PC-3 (cell line): ENCODE measurements around the gene PRKN. TPM values are rescaled to one million over a fixed set of nuclear protein-coding genes. Genes with fewer than 3 reads are reported as not detected.

Experiments used
- ATAC-seq: fragments of 200-7000 bp; cut with Tn5 transposase; 2 replicates; pipeline ENCODE4 v1.9.1; 2020; ENCODE audit warnings: mild to moderate bottlenecking, moderate library complexity
- BruUV-seq: library from RNA; stranded (reverse); fragments of 400-500 nt; replicated peaks from 2 replicates; lab custom pipeline; 2021; lab: Mats Ljungman, UMichigan
- CTCF ChIA-PET: fragments of 300-600 bp; sonication (Branson Sonifier 250); formaldehyde crosslinking; loops from one replicate; lab custom pipeline; 2022; ENCODE audit warnings: antibody characterized with exemption; lab: Charles Lee
- POLR2A ChIA-PET: fragments of 300-600 bp; sonication (Branson Sonifier 250); formaldehyde crosslinking; loops from one replicate; lab custom pipeline; 2022; ENCODE audit warnings: antibody characterized with exemption; ENCODE audit not compliant: unreplicated experiment; lab: Charles Lee
- DNase-seq: peaks from one replicate; pipeline ENCODE4 v3.0.0-alpha.2; 2015
- H2AFZ ChIP-seq: fragments of 300-600 bp; sonication (generic); 2 replicates; pipeline ENCODE4 v1.6.0; 2016; ENCODE audit warnings: antibody characterized with exemption, low read length
- H3F3A ChIP-seq: fragments of 300-600 bp; sonication (generic); one replicate; pipeline ENCODE4 v1.6.0; 2017; ENCODE audit warnings: antibody characterized with exemption, low read length, control low read depth, mild to moderate bottlenecking; ENCODE audit not compliant: unreplicated experiment
- H3K27ac ChIP-seq: fragments of 300-600 bp; sonication (generic); 2 replicates; pipeline ENCODE4 v1.5.1; 2016; ENCODE audit warnings: mild to moderate bottlenecking, low read length
- H3K27me3 ChIP-seq: fragments of 300-600 bp; sonication (generic); 2 replicates; pipeline ENCODE4 v1.6.1; 2016; ENCODE audit warnings: low read length, mixed read lengths
- H3K36me3 ChIP-seq: fragments of 300-600 bp; sonication (generic); 2 replicates; pipeline ENCODE4 v1.6.1; 2016; ENCODE audit warnings: low read depth, mixed run types, low read length, mixed read lengths
- H3K4me1 ChIP-seq: fragments of 300-600 bp; sonication (generic); 2 replicates; pipeline ENCODE4 v1.5.1; 2016; ENCODE audit warnings: low read length; ENCODE audit not compliant: insufficient read depth
- H3K4me2 ChIP-seq: fragments of 300-600 bp; sonication (generic); 2 replicates; pipeline ENCODE4 v1.6.0; 2016; ENCODE audit warnings: low read length
- H3K4me3 ChIP-seq: fragments of 300-600 bp; sonication (generic); 2 replicates; pipeline ENCODE4 v1.5.1; 2016; ENCODE audit warnings: mild to moderate bottlenecking, low read length, mixed read lengths
- H3K79me2 ChIP-seq: fragments of 300-600 bp; sonication (generic); 2 replicates; pipeline ENCODE4 v1.6.1; 2017; ENCODE audit warnings: low read length, mixed read lengths
- H3K9ac ChIP-seq: fragments of 300-600 bp; sonication (generic); 2 replicates; pipeline ENCODE4 v1.6.0; 2016; ENCODE audit warnings: mild to moderate bottlenecking, low read length
- H3K9me2 ChIP-seq: fragments of 300-600 bp; sonication (generic); replicated peaks from 2 replicates; pipeline ENCODE4 v1.6.1; 2016; ENCODE audit warnings: mixed run types, low read length, mixed read lengths
- H3K9me3 ChIP-seq: fragments of 300-600 bp; sonication (generic); 2 replicates; pipeline ENCODE4 v1.6.1; 2016; ENCODE audit warnings: low read length, mixed read lengths
- H4K20me1 ChIP-seq: fragments of 300-600 bp; sonication (generic); 2 replicates; pipeline ENCODE4 v1.6.1; 2016; ENCODE audit warnings: low read length, mixed read lengths
- CTCF ChIP-seq: fragments of 300-600 bp; sonication (generic); conservative IDR thresholded peaks from 2 replicates; pipeline ENCODE4 v1.5.1; 2017; ENCODE audit warnings: antibody characterized with exemption, low read depth, mild to moderate bottlenecking, low read length
- EZH2 ChIP-seq: fragments of 300-600 bp; sonication (generic); IDR thresholded peaks from one replicate; pipeline ENCODE4 v1.6.1; 2017; ENCODE audit warnings: antibody characterized with exemption, mild to moderate bottlenecking, low read length; ENCODE audit not compliant: unreplicated experiment
- EZH2phosphoT487 ChIP-seq: fragments of 300-600 bp; sonication (generic); IDR thresholded peaks from 2 replicates; pipeline ENCODE4 v1.6.1; 2018; ENCODE audit warnings: mild to moderate bottlenecking, antibody characterized with exemption, low read length, borderline replicate concordance
- intact Hi-C: fragments of 100-400 bp; cut with micrococcal nuclease; formaldehyde crosslinking; loops from 2 replicates; pipeline ENCODE4 v1.9.0; 2023
- total RNA-seq: library from RNA; depleted of rRNA; stranded (reverse); fragments of >200 nt; gene quantifications from 2 replicates; pipeline ENCODE4 v1.2.3, GENCODE V29; 2014

The PRKN gene
- total RNA-seq, 1 experiment from 2014 or later: not detected

GRCh38 chr6:162389343-162390085 lies 338.1 kb downstream of the PRKN start:
- Histone ChIP-seq H3K27me3 (no peaks in the 10 kb centered on the region), H3K9ac (no peak overlapping the region), H3K36me3 (no peaks in the 10 kb centered on the region), H3K9me3 (no peaks in the 10 kb centered on the region), H4K20me1 (no peaks in the 10 kb centered on the region), H3F3A (no peaks in the 10 kb centered on the region), H3K79me2 (no peaks in the 10 kb centered on the region), H2AFZ (no peak overlapping the region), H3K4me2 (no peak overlapping the region), H3K4me1 (no peaks in the 10 kb centered on the region), H3K27ac (no peak overlapping the region), H3K9me2 (no peaks in the 10 kb centered on the region), H3K4me3 (no peak overlapping the region)
- TF ChIP-seq EZH2 (no peak), EZH2phosphoT487 (no peak), CTCF (no peak)
- ChIA-PET CTCF (no interaction called here), POLR2A (no interaction called here)
- intact Hi-C loops: no loop called here
- no peak for DNase-seq
- no peak for ATAC-seq
- no TSS peak for BruUV-seq

- H3K4me2 ChIP-seq: no peak overlapping the region
- H3K9me2 ChIP-seq: no peaks in the 10 kb centered on the region
- ATAC-seq (no peak), DNase-seq (no peak)
- H3K4me1 ChIP-seq: no peaks in the 10 kb centered on the region
- H2AFZ ChIP-seq: no peak overlapping the region
- H3K36me3 ChIP-seq: no peaks in the 10 kb centered on the region
- no peaks in the 10 kb centered on the region for H3K9me3 ChIP-seq
- H3K27me3 ChIP-seq: no peaks in the 10 kb centered on the region
- H4K20me1 ChIP-seq: no peaks in the 10 kb centered on the region
- intact Hi-C loops: no loop called here
- no peak overlapping the region for H3K9ac ChIP-seq
- H3K27ac ChIP-seq: no peak overlapping the region
- ChIA-PET POLR2A (no interaction called here), CTCF (no interaction called here)
- H3K79me2 ChIP-seq: no peaks in the 10 kb centered on the region
- BruUV-seq: no TSS peak
- H3K4me3 ChIP-seq: no peak overlapping the region
- TF ChIP-seq EZH2 (no peak), EZH2phosphoT487 (no peak), CTCF (no peak)
- H3F3A ChIP-seq: no peaks in the 10 kb centered on the region
These were observed 339.2 kb downstream of the PRKN start for GRCh38 chr6:162388383-162388777.

- DNase-seq: no peak
- no peak for TF ChIP-seq EZH2phosphoT487
- TF ChIP-seq EZH2: no peak
- no peak for TF ChIP-seq CTCF
- Histone ChIP-seq H2AFZ (no peak overlapping the region), H3K9me2 (no peaks in the 10 kb centered on the region), H3F3A (no peaks in the 10 kb centered on the region), H3K27ac (no peak overlapping the region), H3K36me3 (no peaks in the 10 kb centered on the region), H3K4me3 (no peak overlapping the region), H3K9ac (no peak overlapping the region), H3K27me3 (no peaks in the 10 kb centered on the region), H3K4me2 (no peak overlapping the region), H3K9me3 (no peaks in the 10 kb centered on the region), H4K20me1 (no peaks in the 10 kb centered on the region), H3K4me1 (no peaks in the 10 kb centered on the region), H3K79me2 (no peaks in the 10 kb centered on the region)
- ChIA-PET POLR2A (no interaction called here), CTCF (no interaction called here)
- intact Hi-C loops: no loop called here
- ATAC-seq: no peak
- BruUV-seq: no TSS peak
These were observed 339.7 kb downstream of the PRKN start for GRCh38 chr6:162387718-162388382.
